Measurements from ENCODE around the gene BID. TPM values are rescaled to one million over a fixed set of nuclear protein-coding genes. Genes with fewer than 3 reads are reported as not detected.
"Not testable (repeated sequence)": the region's sequence is repeated elsewhere in the genome, so short reads cannot be mapped to it uniquely, and the experiment has no call there.

Gene BID
- total and polyA plus RNA-seq, 5 donors = 7.2 to 13.1 (median 12.4) TPM

GRCh38 chr22:17774926-17775685 lies 837 bp upstream of the BID start:
- no peak overlapping the region for H3K27ac ChIP-seq (ENCODE audit: low read length)
- intact Hi-C loops (cut with DNase I) = no loop called here

GRCh38 chr22:17773606-17774205 lies 563 bp downstream of the BID start:
- Histone ChIP-seq H3K27ac (ENCODE audit: low read length) (no peak overlapping the region), H3K9me3 (ENCODE audit: control insufficient read depth, low read length) (no peaks in the 10 kb centered on the region), H3K4me3 (ENCODE audit: low read length) (peak overlapping the region; percentile 85), H3K4me1 (ENCODE audit: control insufficient read depth, insufficient read depth, low read length) (peaks cover 2% of the 10 kb centered on the region), H3K27me3 (ENCODE audit: control insufficient read depth, insufficient read depth) (no peaks in the 10 kb centered on the region)
- 3% methylated on average over 46 of the region's 47 CpGs for WGBS
- ATAC-seq (peak; percentile 48 to 49), DNase-seq (peak in 1 of 3 donors; percentile 74)
- intact Hi-C loops (cut with DNase I) = no loop called here

More at GRCh38 chr22:17774926-17775685, 837 bp upstream of the BID start:
- DNase-seq = peak in 1 of 3 donors; percentile 26
- Histone ChIP-seq H3K9me3 (ENCODE audit: control insufficient read depth, low read length) (no peaks in the 10 kb centered on the region), H3K4me1 (ENCODE audit: control insufficient read depth, insufficient read depth, low read length) (peaks cover 2% of the 10 kb centered on the region), H3K27me3 (ENCODE audit: control insufficient read depth, insufficient read depth) (no peaks in the 10 kb centered on the region), H3K4me3 (ENCODE audit: low read length) (no peak overlapping the region)
- ATAC-seq = no peak
- WGBS = 72% methylated on average over 27 of the region's 27 CpGs

DNA sequence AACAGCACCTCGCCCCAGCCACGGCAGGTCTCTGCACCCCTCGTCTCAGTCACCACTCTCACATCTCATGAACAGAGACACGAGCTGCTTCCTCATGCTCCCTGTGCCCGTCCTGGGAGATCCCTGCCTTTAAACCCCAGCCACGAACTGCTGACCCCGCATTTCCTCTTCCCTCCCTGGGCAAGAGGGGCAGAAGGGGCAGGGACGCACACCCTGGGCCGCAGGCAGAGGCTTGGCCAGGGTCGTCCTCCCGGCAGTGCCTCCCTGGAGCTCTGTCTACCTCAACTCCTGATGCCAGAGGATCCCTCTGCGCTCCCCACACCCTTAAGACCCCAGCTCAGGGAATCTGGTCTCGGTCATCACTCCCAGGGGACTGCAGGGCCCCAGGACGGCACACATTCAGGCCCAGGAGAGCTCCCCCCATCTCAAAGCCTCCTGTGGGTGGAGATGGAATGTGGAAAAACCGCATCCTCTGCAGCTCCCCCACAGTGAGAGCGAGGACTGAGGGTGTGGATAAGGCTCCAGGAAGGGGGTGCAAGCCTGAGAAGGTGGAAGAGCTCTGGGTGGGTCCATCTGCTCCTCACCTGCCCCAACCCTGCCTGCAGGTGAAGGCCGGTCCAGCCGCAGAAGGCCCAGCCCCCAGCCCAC lies 1.2 kb downstream of the BID start:
- Histone ChIP-seq H3K27ac (ENCODE audit: low read length) (no peak overlapping the region), H3K27me3 (ENCODE audit: control insufficient read depth, insufficient read depth) (no peaks in the 10 kb centered on the region), H3K4me1 (ENCODE audit: control insufficient read depth, insufficient read depth, low read length) (peaks cover 2% of the 10 kb centered on the region), H3K9me3 (ENCODE audit: control insufficient read depth, low read length) (no peaks in the 10 kb centered on the region), H3K4me3 (ENCODE audit: low read length) (peak overlapping the region; percentile 85)
- DNase-seq = peak in 1 of 3 donors; percentile 56
- peak in 1 of 2 donors; percentile 7 for ATAC-seq
- intact Hi-C loops (cut with DNase I) = no loop called here
- WGBS = 57% methylated on average over 18 of the region's 18 CpGs

DNA sequence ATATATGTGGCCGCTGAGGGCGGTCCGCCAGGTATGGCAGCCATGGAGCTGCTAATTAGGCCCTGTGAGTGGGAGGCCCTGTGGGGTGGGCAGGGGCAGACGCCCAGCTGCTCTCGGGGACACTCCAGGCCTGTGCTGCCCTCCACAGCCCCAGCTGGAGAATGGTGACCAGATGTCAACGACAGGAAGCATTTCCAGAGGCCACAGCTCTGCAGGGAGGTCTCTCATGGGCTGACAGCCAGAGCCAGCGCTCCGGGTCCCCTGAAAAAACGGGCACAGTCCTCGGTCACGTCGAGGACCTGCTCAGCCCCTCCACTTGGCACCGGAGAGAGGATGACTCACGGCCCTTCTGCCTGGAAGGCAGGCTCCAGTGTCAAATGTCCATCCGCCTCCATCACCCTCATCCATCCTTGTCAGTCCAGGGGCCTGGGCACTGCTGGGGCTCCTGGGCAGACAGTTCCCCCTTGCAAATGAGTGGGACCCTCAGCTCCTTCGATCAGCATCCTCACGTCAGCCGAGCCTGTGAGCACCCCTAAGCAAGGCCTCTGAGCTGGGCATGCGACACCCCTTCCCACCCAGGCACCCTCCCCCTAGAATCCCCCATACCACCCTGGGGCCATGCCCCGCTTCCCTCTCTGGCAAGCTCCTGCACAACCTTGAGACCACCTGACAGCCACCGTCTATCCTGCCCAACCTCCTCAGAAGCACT lies 1.9 kb downstream of the BID start:
- intact Hi-C loops (cut with DNase I) = no loop called here
- H3K27ac ChIP-seq (ENCODE audit: low read length) = no peak overlapping the region
- no peaks in the 10 kb centered on the region for H3K9me3 ChIP-seq (ENCODE audit: control insufficient read depth, low read length)
- peaks cover 2% of the 10 kb centered on the region for H3K4me1 ChIP-seq (ENCODE audit: control insufficient read depth, insufficient read depth, low read length)
- H3K27me3 ChIP-seq (ENCODE audit: control insufficient read depth, insufficient read depth) = no peaks in the 10 kb centered on the region
- DNase-seq (peak in 1 of 3 donors; percentile 59), ATAC-seq (no peak)
- H3K4me3 ChIP-seq (ENCODE audit: low read length) = no peak overlapping the region
- 74% methylated on average over 21 of the region's 21 CpGs for WGBS

DNA sequence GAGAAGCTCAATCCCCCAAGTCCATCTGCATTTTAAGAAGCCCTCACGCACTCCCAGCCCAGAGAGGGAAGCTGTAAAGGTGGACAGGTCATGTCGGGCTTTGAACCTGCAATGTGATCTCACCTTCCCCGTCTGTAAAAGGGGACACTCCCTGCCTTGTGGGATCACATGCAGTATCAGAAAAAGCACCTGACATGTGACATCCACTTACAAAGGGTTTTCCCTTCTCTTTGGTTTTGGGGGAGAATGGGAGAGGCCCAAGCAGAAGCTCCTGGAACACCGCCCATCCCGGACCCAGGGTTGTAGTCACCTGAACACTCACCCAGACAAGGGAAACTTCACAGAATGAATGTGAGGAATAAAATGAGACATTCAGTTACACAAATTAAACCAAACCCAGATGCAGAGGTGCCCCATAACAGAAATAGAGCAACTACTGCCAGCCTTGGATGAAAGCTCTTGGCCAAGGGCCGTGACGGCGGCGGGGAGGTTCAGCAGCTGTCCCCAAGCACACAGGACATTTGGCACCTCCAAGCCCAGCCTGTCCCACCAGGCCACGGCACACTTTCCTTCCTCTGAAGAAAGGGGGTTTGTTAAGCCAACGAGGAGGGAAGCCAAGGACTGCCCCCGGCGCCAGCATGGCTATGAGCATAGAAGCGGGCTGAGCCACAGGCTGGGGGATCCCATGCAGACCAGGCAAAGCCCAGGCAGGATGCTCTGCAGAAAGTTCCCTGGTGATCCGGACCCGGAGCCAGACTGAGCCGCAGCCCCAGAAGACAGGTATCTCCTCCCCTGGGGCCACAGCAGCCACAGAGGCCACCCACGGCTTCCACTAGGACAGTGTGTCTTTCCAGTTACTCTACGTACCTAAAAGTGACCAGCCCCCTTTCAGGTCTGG lies 3.8 kb downstream of the BID start:
- ATAC-seq = no peak
- no peaks in the 10 kb centered on the region for H3K9me3 ChIP-seq (ENCODE audit: control insufficient read depth, low read length)
- WGBS = 84% methylated on average over 19 of the region's 19 CpGs
- no peaks in the 10 kb centered on the region for H3K27me3 ChIP-seq (ENCODE audit: control insufficient read depth, insufficient read depth)
- no peak overlapping the region for H3K4me3 ChIP-seq (ENCODE audit: low read length)
- intact Hi-C loops (cut with DNase I) = no loop called here
- no peak overlapping the region for H3K27ac ChIP-seq (ENCODE audit: low read length)
- DNase-seq = no peak
- H3K4me1 ChIP-seq (ENCODE audit: control insufficient read depth, insufficient read depth, low read length) = peaks cover 2% of the 10 kb centered on the region

DNA sequence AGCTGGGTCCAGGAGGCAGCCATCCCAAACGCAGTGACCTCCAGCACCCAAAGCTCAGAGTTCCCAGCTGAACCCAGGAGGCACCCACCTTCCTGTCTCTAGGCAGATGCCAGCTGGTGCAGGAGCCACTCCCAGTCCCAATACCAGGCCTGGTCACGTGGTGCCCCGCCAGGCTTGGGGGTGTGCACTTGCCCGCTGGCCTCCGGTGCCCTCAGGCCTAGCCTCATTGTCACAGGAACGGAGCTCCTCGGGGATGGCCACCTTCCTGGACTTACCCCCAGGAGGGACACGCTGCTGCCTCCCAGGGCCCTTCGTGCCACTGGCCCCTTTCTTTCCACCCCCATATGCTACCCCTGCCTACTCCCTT lies 4.6 kb downstream of the BID start:
- Histone ChIP-seq H3K27me3 (ENCODE audit: control insufficient read depth, insufficient read depth) (no peaks in the 10 kb centered on the region), H3K9me3 (ENCODE audit: control insufficient read depth, low read length) (no peaks in the 10 kb centered on the region), H3K4me3 (ENCODE audit: low read length) (no peak overlapping the region), H3K27ac (ENCODE audit: low read length) (no peak overlapping the region), H3K4me1 (ENCODE audit: control insufficient read depth, insufficient read depth, low read length) (no peaks in the 10 kb centered on the region)
- intact Hi-C loops (cut with DNase I) = no loop called here
- ATAC-seq (no peak), DNase-seq (no peak)
- WGBS = 91% methylated on average over 9 of the region's 9 CpGs

DNA sequence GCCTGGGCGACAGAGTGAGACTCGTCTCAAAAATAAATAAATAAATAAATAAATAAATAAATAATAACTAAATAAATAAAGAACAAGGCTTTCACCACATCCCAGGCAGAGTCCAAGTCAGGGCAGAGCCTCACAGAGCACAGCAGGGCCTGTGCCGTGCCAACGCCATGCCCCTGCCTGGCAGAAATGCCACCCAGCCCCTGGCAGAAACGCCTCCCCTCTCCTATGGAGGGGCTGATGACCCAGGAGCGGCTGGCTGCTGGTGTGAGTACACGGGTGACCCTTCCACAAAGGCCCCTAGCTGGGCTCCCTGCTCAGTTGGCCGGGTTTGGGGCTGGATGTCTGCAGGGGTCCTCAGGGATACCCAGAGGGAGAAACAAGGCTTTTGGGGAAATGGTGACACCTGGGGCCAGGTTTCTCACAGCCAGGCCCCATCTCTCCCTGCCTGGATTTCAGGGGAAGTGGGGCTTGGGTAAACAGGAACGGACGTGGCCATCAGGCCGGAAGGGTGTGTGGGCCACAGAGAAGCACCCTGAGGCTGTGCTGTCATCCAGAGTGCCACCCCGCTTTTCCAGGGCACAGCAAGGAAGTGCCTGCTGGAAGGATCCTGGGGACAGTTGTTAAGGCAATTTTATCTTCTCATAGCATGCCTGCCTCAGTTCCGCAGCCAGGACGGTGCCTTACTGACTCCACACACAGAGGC lies 5.1 kb downstream of the BID start:
- Histone ChIP-seq H3K27ac (ENCODE audit: low read length) (no peak overlapping the region), H3K9me3 (ENCODE audit: control insufficient read depth, low read length) (no peaks in the 10 kb centered on the region), H3K4me3 (ENCODE audit: low read length) (no peak overlapping the region), H3K4me1 (ENCODE audit: control insufficient read depth, insufficient read depth, low read length) (no peaks in the 10 kb centered on the region), H3K27me3 (ENCODE audit: control insufficient read depth, insufficient read depth) (no peaks in the 10 kb centered on the region)
- DNase-seq = peak in 1 of 3 donors; percentile 49
- WGBS = 89% methylated on average over 14 of the region's 14 CpGs
- intact Hi-C loops (cut with DNase I) = no loop called here
- no peak for ATAC-seq

GRCh38 chr22:17767233-17768065 lies 6.8 kb downstream of the BID start:
- DNase-seq (no peak), ATAC-seq (no peak)
- H3K27ac ChIP-seq (ENCODE audit: low read length) = no peak overlapping the region
- H3K4me1 ChIP-seq (ENCODE audit: control insufficient read depth, insufficient read depth, low read length) = no peaks in the 10 kb centered on the region
- no peaks in the 10 kb centered on the region for H3K9me3 ChIP-seq (ENCODE audit: control insufficient read depth, low read length)
- H3K27me3 ChIP-seq (ENCODE audit: control insufficient read depth, insufficient read depth) = no peaks in the 10 kb centered on the region
- H3K4me3 ChIP-seq (ENCODE audit: low read length) = no peak overlapping the region
- intact Hi-C loops (cut with DNase I) = no loop called here
- WGBS = 91% methylated on average over 14 of the region's 14 CpGs

DNA sequence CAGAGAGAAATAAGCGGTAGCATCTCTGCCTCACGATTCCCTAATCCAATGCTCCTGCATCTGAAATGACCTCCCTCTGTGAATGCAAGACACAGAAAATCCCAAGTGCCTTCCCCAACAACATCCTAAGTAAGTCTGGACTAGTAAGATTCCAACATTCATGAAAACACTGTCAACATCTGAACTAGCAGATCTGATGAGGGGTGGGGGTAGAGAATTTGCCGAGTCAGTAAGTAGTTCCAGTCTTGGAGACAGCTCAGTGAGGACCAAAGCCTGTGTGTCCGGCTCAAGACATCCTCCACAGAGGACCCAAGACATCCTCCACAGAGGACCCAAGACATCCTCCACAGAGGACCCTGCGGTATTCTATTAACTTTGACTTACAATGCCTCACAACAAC lies 9.4 kb downstream of the BID start:
- ATAC-seq; H3K27ac ChIP-seq (ENCODE audit: low read length); H3K9me3 ChIP-seq (ENCODE audit: control insufficient read depth, low read length); DNase-seq; H3K4me3 ChIP-seq (ENCODE audit: low read length); H3K4me1 ChIP-seq (ENCODE audit: control insufficient read depth, insufficient read depth, low read length); intact Hi-C loops (cut with DNase I); H3K27me3 ChIP-seq (ENCODE audit: control insufficient read depth, insufficient read depth): not testable (repeated sequence)
- WGBS = 87% methylated on average over 5 of the region's 5 CpGs
